Measurements from ENCODE around the gene PLAGL2. TPM values are rescaled to one million over a fixed set of nuclear protein-coding genes. Genes with fewer than 3 reads are reported as not detected.

PLAGL2 gene
- total RNA-seq, 6 donors from 2014 or later, result 11.4 to 17.1 (median 14.1) TPM

- H3K4me3 ChIP-seq, result no peak overlapping the region
- H3K27ac ChIP-seq, result no peak overlapping the region
- peaks cover 9 to 81% (median 58%) of the 10 kb centered on the region in 4 donors for H3K36me3 ChIP-seq
- no peaks in the 10 kb centered on the region for H3K27me3 ChIP-seq
- H3K4me1 ChIP-seq, result peaks cover 9 to 12% (median 11%) of the 10 kb centered on the region in 4 donors
- WGBS, 2 donors, result 88% methylated on average over 4 to 5 of the region's 5 CpGs
- TF ChIP-seq POLR2AphosphoS5 (IDR thresholded peaks at IDR 0.05) (no peak), POLR2A (IDR thresholded peaks at IDR 0.05) (no peak), EP300 (IDR thresholded peaks at IDR 0.05) (no peak), CTCF (IDR thresholded peaks at IDR 0.05) (no peak)
- DNase-seq, result no peak
- ATAC-seq (ENCODE audit: low FRiP score in 2 of 2), result no peak
- H3K9me3 ChIP-seq, result no peaks in the 10 kb centered on the region
Observed at GRCh38 chr20:32159766-32160221, 47.7 kb downstream of the PLAGL2 start.

GRCh38 chr20:32158943-32159660, 48.4 kb downstream of the PLAGL2 start:
- H3K36me3 ChIP-seq, result peaks cover 9 to 77% (median 54%) of the 10 kb centered on the region in 4 donors
- no peaks in the 10 kb centered on the region for H3K9me3 ChIP-seq
- no peak for ATAC-seq (ENCODE audit: low FRiP score in 2 of 2)
- no peak overlapping the region for H3K27ac ChIP-seq
- 87 to 94% methylated on average over 4 of the region's 4 CpGs for WGBS, 2 donors
- peaks cover 13 to 18% (median 16%) of the 10 kb centered on the region in 4 donors for H3K4me1 ChIP-seq
- no peaks in the 10 kb centered on the region for H3K27me3 ChIP-seq
- TF ChIP-seq CTCF (IDR thresholded peaks at IDR 0.05) (no peak), POLR2A (IDR thresholded peaks at IDR 0.05) (no peak)
- no peak overlapping the region for H3K4me3 ChIP-seq
- no peak for DNase-seq

GRCh38 chr20:32158351-32158750, 49.2 kb downstream of the PLAGL2 start:
- Histone ChIP-seq H3K4me3 (no peak overlapping the region), H3K9me3 (no peaks in the 10 kb centered on the region), H3K36me3 (peaks cover 9 to 77% (median 57%) of the 10 kb centered on the region in 4 donors), H3K27me3 (no peaks in the 10 kb centered on the region), H3K4me1 (peaks cover 13 to 18% (median 16%) of the 10 kb centered on the region in 4 donors), H3K27ac (no peak overlapping the region)
- 95 to 98% methylated on average over 11 of the region's 11 CpGs for WGBS, 2 donors
- ATAC-seq (ENCODE audit: low FRiP score in 2 of 2) (no peak), DNase-seq (no peak)
- TF ChIP-seq POLR2A (IDR thresholded peaks at IDR 0.05) (no peak), CTCF (IDR thresholded peaks at IDR 0.05) (no peak), EP300 (IDR thresholded peaks at IDR 0.05) (no peak), POLR2AphosphoS5 (IDR thresholded peaks at IDR 0.05) (no peak)

GRCh38 chr20:32157611-32158010, 49.9 kb downstream of the PLAGL2 start:
- no peak overlapping the region for H3K4me3 ChIP-seq
- 98 to 100% methylated on average over 11 to 14 of the region's 14 CpGs for WGBS, 2 donors
- peaks cover 9 to 77% (median 57%) of the 10 kb centered on the region in 4 donors for H3K36me3 ChIP-seq
- no peaks in the 10 kb centered on the region for H3K9me3 ChIP-seq
- ATAC-seq (ENCODE audit: low FRiP score in 2 of 2) (no peak), DNase-seq (no peak)
- no peak overlapping the region for H3K27ac ChIP-seq
- H3K4me1 ChIP-seq, result peaks cover 13 to 18% (median 16%) of the 10 kb centered on the region in 4 donors
- no peak for TF ChIP-seq CTCF (IDR thresholded peaks at IDR 0.05)
- H3K27me3 ChIP-seq, result no peaks in the 10 kb centered on the region

Measured in upper lobe of left lung (tissue), 6 donors.